Stimulated activated CD8-positive, alpha-beta memory T cell treated with anti-CD3 and anti-CD28 coated beads, Interleukin-2, amount 100 ng/mL, for 48 hours (primary cell): ENCODE data around the gene CLC.
"Not testable (repeated sequence)": the region's sequence is repeated elsewhere in the genome, so short reads cannot be mapped to it uniquely, and the experiment has no call there.

Experiments used
- DNase-seq, 2 donors: peaks; one replicate each; pipeline ENCODE4 v3.0.0-alpha.2; 2020; ENCODE audit warnings: low read depth in 2 of 2

Gene CLC

DNA sequence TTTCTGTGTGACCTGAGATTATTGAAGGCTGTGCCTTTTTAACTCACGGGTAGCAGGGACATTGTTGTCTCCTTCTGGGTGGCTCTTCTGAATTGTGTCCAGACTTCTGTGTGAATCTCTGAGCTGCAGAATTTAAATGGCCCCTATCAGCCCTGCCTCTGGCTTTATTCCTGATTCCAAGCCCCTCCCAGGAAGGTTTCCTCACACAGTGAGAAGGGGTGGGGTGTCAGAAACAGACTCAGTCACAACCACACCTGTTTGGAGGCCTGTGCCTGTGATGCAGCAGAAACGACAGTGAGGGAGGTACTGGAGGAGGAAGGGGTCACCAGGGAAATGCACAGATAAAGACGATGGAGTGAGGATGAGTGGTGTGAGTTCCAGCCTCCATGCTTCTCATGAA lies at the start of gene CLC:
Gene CLC (minus strand): TSS at position 139 of the 400 bp plus-strand sequence. CDS start 77 bp downstream, at position 62.
- DNase-seq: no peak

DNA sequence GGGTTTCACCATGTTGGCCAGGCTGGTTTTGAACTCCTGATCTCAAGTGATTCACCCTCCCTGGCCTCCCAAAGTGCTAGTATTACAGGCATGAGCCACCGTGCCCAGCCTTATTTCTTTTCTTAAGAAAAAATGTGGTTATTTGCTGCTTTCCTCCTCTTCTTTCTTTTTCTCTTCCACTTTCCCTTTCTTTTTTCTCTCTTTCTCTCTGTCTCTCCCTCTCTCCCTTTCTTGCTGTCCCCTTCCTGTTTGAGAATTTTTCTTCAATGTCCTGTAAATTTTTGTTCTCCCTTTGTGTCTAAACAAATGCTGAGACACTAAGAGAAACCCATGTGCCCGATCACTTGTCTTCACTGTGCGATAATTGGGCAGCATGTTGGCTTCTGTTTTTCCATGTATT lies 43.1 kb upstream of the CLC start:
- no peak for DNase-seq

DNA sequence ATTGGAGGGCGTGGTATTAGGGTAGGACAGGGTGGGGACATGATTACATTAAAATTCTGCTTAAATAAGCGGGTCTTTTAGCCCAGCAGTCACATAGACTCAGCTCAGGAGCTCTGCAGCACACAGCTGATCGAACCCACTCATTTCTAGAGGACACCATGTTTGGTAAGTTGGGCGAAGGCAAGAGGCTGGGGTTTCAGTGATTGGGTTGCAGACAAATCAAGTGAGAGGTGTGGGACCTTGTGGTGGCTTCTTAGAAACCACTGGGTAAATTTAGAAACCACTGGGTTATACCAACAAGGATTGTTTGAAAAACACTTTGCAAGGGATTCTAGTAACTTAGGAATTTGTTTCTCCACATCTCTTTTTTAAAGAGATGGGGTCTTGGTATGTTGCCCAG lies 40.9 kb upstream of the CLC start, which contains the start of gene LEUTX:
Gene LEUTX (plus strand): TSS at position 92 of the 400 bp plus-strand sequence. CDS start 67 bp downstream, at position 159.
- peak in 1 of 2 donors; percentile 11 for DNase-seq

DNA sequence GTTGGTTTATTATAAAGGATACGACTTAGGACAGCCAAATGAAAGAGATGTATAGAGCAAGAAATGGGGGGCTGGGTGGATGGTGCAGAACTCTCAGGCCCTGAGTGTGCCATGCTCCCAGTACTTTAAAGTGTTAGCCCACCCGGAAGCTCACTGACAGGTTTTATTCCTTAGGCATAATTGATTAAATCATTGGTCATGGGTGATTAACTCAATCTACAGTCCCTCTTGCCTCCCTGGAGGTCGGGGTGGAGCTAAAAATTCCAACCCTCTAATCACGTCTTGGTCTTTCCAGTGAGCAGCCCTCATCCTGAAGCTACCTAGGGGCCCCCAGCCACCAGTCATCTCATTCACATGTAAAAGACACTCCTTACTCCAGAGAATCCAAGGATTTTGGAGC lies 31.0 kb upstream of the CLC start:
- DNase-seq: no peak

DNA sequence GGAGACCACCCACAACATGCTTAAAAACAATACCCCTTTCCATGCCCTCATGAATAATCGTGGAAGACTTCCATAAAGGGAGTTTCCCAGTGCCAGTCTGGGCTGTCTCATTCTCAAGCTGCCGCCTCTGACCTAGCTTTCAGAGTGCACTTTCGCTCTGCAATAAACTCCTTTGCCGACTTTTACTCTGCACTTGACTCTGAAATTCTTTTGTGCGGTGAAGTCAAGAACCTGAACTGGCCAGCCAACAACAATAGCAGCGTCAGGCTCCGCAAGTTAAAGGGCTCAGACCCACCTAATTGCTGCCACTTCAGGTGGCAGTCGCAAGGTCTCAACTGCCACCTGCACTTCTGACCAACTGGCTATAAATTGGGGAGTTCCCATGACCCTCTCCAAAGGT lies 30.5 kb upstream of the CLC start:
- no peak for DNase-seq

DNA sequence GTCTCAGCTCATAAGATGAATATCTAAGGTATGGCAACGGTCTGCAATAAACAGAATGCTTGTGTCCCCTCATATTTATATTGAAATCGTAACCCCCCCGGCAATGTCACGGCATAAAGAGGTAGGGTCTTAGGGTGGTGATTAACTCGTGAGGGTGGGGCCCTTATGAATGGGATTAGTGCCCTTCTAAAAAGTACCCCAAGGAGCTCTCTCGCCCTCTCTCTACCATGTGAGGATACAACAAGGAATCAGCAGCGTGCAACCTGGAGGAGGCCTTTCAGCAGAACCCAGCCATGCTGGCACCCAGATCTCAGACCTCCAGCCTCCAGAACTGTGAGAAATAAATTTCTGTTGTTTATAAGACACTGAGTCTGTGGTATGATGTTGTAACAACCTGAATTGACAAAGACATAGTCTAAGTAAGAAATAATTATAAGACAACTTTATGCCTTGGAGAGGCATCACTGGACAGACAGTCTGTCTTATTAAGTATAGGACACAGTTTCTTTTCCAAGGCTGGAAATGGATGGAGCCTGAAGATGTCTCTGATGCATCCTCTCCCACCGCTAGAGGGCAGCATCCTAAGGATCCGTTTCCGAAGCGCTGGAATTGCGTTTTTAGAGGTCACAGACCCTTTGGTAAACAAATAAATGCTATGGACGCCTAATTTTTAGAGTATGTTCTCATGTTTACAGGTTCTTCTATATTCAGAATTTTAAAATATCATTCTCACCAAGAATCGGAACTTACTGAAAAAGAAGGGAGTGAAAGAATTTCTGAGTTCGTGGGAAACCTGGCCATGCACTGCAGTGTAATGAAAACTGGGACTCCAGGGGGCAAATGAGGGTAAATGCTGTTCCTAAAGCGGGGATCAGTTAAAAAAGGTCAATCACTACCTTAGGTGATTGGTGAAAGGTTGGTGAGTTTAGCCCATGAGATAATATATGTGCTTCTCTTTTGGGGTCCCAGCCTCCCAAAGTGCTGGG lies 27.6 kb upstream of the CLC start:
- peak in 1 of 2 donors; percentile 16 for DNase-seq

DNA sequence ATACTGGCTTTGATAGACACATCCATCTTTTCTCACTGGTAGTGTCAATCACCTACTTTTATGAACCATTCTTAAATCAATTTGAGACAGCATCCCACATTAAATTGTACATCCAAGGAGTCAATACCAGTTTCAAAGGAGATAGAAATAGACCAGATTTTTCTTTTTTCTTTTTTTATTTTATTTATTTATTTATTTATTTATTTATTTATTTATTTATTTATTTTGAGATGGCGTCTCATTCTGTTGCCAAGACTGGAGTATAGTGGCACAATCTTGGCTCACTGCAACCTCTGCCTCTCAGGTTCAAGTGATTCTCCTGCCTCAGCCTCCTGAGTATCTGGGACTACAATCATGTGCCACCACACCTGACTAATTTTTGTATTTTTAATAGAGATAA lies 24.0 kb upstream of the CLC start:
- not testable (repeated sequence) for DNase-seq

DNA sequence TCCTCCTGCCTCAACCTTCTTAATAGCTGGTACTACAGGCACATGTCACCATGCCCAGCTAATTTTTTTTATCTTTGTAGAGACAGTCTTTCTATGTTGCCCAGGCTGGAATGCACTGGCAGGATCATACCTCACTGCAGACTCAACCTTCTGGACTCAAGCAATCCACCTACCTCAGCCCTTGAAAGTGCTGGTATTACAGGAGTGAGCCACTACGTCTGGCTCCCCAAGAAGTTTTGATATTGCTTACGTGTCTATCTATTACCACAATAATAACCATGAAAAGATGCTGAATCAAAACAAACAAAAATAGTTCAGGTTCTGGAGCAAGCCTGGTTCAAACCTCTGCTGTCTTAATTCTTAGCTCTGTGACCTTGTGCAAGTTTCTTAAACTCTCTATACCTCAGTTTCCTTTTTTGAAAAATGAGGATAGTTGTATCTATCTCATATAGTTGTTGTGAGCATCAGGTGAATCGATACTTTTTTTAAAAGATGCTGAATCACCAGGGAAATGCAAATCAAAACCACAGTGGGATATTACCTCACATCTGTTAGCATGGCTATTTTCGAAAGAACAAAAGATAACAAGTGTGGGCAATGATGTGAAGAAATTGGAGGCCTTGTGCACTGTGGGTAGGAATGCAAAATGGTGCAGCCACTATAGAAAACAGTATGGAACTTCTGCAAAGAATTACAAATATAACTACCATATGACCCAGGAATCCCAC lies 21.8 kb upstream of the CLC start:
- DNase-seq: no peak

DNA sequence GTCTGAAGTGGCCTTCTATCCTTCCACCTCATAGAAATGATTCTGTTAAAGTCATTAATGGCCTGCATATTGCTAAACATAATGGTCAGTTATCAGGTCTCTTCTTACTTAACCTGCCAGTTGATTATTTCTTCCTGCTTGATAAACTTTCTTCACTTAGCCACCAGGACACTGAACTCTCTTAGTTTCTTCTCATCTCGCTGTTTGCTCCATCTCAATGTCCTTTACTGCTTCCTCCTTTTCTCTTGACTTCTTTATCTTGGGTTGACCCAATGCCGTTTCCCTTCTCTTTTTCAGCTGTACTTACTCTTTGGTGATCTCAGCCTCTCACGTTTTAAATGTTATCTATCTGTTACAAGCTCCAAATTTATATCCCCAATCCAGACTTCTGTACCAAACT lies 17.1 kb upstream of the CLC start:
- no peak for DNase-seq

DNA sequence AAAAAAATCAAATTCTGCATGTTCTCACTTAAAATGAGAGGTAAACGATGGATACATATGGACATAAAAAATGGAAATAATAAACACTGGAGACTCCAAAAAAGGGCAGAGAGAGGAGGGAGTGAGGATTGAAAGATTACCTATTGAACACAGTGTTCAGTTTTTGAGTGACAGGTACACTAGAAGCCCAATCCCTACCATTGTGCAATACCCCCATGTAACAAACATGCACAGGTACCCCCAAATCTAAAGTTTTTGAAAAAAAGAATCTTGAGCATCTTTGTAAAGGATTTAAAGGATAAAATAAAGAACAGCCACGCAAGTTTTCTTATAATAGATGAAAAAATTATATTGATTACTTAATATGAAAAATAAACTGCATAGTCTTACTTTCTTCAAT lies 16.7 kb upstream of the CLC start:
- no peak for DNase-seq

DNA sequence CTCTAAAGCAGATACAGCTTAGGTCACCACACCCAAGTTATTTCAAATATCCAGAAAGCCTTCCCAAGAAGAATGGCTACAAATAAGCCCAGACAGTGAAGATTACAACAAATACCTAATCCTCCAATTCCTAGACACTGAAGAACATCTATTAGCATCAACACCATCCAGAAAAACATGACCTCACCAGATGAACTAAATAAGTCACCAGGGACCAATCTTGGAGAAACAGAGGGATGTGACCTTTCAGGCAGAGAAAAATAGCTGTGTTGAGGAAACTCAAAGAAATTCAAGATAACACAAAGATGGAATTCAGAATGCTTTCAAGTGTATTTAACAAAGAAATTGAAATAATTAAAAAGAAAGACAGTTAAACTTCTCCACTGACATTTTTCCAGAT lies 15.0 kb upstream of the CLC start:
- DNase-seq: no peak

DNA sequence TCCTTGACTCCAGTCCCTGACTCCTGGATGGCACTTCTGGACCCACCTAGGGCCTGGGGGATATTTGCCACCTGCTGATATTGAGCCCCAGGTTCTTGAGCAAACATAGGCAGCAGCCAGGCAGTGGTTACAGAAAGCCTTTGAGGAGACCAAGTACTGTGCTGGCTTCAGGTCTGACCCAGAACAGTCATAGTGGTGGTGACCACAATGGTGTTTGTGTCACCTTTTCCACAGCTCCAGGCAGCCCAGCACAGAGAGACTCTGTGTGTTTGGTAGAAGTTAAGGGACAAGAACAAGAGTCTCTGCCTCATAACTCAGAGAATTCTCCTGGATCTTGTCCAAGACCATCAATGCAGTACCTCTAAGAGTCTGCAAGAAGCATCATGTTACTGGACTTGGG lies 14.6 kb upstream of the CLC start:
- DNase-seq: no peak

DNA sequence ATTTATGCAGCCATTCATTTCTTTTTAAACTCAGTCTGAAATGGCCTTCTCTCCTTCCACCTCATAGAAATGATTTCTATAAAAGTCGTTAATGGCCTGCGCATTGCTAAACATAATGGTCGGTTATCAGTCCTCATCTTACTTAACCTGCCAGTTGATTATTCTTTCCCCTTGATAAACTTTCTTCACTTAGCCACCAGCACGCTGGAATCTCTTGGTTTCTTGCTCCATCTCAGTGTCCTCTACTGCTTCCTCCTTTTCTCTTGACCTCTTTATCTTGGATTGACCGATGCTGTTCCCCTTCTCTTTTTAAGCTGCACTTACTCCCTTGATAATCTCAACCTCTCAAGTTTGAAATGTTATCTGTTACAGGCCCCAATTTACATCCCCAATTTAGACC lies 12.2 kb upstream of the CLC start:
- no peak for DNase-seq

DNA sequence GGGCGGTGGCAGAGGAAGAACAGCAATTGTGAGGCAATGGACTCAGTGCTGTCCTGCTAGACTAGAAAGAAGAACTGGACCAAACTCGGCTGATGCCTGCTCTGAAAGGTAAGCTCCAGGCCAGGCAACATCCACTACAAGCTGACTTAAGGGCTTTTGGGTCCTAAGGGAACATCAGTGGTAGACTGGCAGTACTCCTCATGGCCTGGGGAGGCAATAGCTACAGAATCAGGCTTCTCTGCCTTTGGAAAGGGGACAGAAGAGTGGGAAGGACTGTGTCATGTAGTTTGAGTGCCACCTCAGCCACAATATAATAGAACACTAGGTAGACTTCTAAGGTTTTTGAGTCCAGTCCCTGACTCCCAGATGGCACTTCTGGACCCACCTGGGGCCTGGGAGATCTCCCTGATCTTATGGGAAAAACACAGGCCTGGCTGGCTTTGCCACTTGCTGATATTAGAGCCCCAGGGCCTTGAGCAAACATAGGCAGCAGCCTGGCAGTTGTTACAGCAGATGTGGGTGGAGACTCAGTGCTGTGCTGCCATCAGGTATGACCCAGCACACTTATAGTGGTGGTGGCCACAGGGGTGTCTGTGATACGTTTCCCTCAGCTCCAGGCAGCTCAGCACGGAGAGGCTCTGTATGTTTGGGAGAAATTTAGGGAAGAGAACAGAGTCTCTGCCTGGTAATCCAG lies 9.2 kb upstream of the CLC start:
- no peak for DNase-seq

DNA sequence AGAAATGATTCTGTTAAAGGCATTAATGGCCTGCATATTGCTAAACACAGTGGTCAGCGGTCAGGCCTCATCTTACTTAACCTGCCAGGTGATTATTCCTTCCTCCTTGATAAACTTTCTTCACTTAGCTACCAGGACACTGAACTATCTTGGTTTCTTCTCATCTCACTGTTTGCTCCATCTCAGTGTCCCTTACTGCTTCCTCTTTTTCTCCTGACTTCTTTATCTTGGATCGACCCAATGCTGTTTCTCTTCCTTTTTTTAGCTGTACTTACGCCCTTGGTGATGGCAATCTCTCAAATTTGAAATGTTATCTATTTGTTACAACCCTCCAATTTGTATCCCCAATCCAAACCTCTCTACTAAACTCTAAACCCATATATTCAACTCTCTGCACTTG lies 7.8 kb upstream of the CLC start:
- DNase-seq: no peak

DNA sequence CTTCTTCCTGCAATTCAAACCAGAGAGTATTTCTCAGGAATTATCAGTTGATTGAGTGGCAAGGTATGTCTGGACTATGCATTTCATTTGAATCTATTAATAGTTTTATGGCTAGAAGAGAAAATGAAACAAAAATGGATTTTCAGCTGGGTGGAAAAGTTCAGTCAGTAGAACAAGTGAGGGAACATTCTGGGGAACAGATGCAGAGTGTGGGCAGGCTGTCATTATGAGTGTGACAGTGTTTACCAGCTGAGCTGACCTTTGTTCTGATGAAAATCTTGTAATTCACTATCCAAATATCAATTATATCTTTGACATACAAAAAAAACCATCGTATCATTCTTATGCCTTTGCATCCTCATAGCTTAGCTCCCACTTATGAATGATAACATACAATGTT lies 2.6 kb upstream of the CLC start:
- no peak for DNase-seq

DNA sequence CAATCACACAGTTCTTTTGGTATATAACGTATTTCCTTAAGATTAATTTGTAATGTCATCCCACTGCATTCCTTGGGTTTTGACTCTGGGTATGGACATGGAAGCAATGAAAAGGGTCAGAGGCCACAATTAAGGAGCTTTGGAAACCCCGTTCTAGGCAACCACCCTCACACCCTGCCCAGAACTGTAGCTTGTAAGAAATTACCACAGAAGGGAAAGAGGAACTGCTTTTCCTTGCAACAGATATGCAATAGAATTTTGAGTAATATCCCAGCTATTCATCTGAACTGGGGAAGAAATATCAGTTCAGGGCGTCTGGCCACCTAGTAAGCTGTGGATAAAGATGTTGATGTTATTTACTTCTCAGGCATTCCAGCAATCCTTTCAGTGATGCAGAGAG lies 985 bp upstream of the CLC start:
- DNase-seq: no peak

DNA sequence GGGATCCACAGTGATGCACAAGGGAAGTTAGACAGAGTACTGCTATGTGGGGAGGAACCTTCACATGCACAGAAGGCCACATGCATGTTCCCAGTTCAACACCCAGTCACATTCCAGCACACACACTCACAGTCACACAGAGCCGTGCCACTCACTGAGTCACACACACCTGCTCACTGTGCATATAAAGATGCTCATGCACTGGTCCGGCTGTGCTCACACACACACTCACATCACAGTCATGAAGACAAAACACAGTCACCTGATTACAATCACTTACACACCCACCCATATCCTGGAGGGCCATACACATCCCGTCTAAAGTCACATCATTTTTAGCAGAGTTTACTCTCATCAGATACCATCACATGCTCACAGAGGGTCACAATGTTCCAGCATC lies 478 bp downstream of the CLC start:
- DNase-seq: no peak

DNA sequence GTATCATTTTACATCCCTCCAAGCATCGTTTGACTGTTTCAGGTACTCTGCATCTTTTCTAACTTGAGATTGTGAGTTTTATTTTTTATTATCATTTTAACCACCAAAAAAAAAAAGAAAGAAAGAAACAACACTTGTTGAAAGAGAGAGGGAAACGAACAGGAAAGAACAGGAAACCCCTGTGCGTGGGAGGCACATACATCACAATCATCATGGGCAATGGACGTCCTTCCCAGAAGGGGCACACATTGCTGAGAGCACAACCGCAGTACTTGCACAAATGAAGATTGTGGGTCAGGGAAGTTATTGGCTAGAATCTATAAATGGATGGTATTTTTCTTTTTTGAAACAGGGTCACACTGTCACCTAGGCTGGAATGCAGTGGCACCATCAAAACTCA lies 1.7 kb downstream of the CLC start:
- DNase-seq: no peak

DNA sequence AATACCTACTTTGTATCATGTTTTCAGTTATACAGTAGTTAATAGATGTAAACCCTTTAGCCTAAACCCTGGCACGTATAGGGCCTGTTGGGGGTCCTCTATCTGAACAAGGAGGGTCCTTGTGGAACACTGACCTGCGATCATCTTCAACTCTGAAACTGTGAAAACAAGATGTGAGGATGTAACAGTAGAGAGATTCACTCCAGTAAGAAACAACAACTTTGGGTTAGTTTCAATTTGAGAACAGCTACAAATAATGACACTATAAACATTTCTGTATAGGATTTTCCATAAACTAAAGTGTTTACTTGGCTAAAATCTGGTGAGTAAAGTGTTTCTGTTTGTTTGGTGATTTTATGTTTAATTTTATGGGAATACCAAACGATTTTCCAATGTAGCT lies 2.1 kb downstream of the CLC start:
- DNase-seq: no peak

DNA sequence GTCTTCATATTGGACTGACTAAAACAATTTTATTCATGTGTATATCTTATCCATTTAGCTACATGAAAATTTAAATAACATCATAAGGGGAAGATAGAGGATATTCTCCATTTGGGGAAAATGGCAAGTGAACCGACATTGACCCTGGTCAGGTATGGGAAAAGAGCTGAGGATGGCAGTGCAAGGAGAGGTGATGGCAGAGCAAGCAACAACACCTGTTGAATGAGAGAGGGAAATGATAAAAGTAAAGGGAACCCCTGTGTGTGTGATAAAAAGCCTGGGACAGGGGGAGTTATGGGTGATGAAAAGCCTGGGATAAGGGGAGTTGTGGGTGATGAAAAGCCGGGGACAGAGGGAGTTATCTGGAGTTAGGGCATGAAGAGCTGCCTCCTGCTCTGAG lies 4.0 kb downstream of the CLC start:
- DNase-seq: no peak

DNA sequence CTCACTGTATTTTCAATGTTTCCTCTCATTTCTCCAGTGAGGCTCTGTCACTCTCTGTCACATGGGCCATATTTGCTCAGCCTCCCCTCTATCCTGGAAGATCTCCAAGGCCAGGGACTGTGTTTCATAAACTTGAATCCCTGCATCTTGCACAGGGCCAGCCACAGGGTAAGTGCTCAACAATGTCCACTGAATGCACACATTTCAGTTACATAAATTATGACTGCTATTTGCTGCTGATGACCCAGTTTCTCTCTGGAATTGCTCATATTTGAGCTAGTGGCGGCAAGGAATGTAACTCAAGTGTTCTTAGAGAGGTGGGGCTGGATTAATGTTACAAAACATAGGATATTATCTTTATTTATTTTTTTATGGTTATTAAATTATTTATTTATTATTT lies 6.1 kb downstream of the CLC start:
- DNase-seq: no peak
